Measurements from ENCODE around the gene MAPKAP1.

GRCh38 chr9:125510980-125511379 is 196.0 kb downstream of the MAPKAP1 start:
- no peak for TF ChIP-seq POLR2A (IDR thresholded peaks at IDR 0.05)
- TF ChIP-seq, protein P1, sequence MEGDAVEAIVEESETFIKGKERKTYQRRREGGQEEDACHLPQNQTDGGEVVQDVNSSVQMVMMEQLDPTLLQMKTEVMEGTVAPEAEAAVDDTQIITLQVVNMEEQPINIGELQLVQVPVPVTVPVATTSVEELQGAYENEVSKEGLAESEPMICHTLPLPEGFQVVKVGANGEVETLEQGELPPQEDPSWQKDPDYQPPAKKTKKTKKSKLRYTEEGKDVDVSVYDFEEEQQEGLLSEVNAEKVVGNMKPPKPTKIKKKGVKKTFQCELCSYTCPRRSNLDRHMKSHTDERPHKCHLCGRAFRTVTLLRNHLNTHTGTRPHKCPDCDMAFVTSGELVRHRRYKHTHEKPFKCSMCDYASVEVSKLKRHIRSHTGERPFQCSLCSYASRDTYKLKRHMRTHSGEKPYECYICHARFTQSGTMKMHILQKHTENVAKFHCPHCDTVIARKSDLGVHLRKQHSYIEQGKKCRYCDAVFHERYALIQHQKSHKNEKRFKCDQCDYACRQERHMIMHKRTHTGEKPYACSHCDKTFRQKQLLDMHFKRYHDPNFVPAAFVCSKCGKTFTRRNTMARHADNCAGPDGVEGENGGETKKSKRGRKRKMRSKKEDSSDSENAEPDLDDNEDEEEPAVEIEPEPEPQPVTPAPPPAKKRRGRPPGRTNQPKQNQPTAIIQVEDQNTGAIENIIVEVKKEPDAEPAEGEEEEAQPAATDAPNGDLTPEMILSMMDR (IDR thresholded peaks at IDR 0.05): no peak
